Endothelial cell of umbilical vein (primary cell): Measurements from ENCODE around the gene PSAT1.

Source experiments
- EZH2 ChIP-seq: IDR thresholded peaks from 2 replicates; pipeline ENCODE4 v1.6.1; 2012; ENCODE audit warnings: borderline replicate concordance, low read depth, mild to moderate bottlenecking, moderate library complexity, low read length, inconsistent platforms; ENCODE audit not compliant: severe bottlenecking
- FOS ChIP-seq: IDR thresholded peaks from 2 replicates; pipeline ENCODE4 v1.6.1; 2011; ENCODE audit warnings: mild to moderate bottlenecking, low read length, moderate library complexity, borderline replicate concordance; ENCODE audit not compliant: insufficient read depth
- GATA2 ChIP-seq: IDR thresholded peaks from 2 replicates; pipeline ENCODE4 v1.7.0; 2011; ENCODE audit warnings: low read depth, mild to moderate bottlenecking, moderate library complexity, mixed read lengths, low read length; ENCODE audit not compliant: insufficient read length, insufficient read depth
- JUN ChIP-seq: IDR thresholded peaks from 2 replicates; pipeline ENCODE4 v1.6.1; 2011; ENCODE audit warnings: borderline replicate concordance, low read depth; ENCODE audit not compliant: insufficient read length, insufficient read depth
- MYC ChIP-seq: IDR thresholded peaks from one replicate; pipeline ENCODE4 v1.6.1; 2011; ENCODE audit warnings: mild to moderate bottlenecking, low read depth, low read length
- POLR2A ChIP-seq: IDR thresholded peaks from 2 replicates; pipeline ENCODE4 v1.6.1; 2012; ENCODE audit warnings: low read depth, mild to moderate bottlenecking, control low read depth, low read length
- POLR2AphosphoS5 ChIP-seq: IDR thresholded peaks from 2 replicates; pipeline ENCODE4 v1.6.1; 2012; ENCODE audit warnings: low read depth, mild to moderate bottlenecking, control low read depth, low read length, moderate library complexity; ENCODE audit not compliant: insufficient read depth
- TF ChIP-seq, protein P1 (sequence below), 2 donors: IDR thresholded peaks; 1 replicate in 1 of 2; 2 replicates in 1 of 2; pipeline ENCODE4 v1.5.1; 2011; ENCODE audit warnings: low read length in 2 of 2, mild to moderate bottlenecking in 2 of 2, moderate library complexity in 2 of 2, control low read depth in 1 of 2, inconsistent platforms in 1 of 2, low read depth in 1 of 2; ENCODE audit not compliant: insufficient read depth in 1 of 2; ENCODE audit errors: extremely low read depth in 1 of 2
- TF ChIP-seq, protein P2 (sequence below): IDR thresholded peaks from 2 replicates; pipeline ENCODE4 v1.6.1; 2011; ENCODE audit not compliant: insufficient read depth, insufficient read length

DNA sequence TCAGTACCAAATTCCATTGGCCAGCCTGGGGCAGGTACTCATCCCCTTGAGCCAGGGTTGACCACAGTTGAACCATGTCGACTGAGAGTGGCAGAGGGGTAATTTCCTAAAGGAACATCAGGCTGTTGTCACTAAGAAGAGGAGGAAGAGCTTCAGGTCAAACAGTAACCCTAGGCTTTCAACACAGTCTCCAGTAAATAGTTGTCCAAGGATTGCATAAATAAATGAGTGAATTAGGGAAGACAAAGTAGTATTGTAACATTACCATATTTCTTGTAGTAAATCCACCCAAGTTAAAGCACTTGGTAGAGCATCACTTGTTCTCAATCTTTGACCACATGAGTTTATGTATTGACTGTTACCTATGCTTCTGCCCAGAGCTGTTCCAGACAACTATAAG, 7.4 kb downstream of the PSAT1 start:
- TF ChIP-seq, protein P1, sequence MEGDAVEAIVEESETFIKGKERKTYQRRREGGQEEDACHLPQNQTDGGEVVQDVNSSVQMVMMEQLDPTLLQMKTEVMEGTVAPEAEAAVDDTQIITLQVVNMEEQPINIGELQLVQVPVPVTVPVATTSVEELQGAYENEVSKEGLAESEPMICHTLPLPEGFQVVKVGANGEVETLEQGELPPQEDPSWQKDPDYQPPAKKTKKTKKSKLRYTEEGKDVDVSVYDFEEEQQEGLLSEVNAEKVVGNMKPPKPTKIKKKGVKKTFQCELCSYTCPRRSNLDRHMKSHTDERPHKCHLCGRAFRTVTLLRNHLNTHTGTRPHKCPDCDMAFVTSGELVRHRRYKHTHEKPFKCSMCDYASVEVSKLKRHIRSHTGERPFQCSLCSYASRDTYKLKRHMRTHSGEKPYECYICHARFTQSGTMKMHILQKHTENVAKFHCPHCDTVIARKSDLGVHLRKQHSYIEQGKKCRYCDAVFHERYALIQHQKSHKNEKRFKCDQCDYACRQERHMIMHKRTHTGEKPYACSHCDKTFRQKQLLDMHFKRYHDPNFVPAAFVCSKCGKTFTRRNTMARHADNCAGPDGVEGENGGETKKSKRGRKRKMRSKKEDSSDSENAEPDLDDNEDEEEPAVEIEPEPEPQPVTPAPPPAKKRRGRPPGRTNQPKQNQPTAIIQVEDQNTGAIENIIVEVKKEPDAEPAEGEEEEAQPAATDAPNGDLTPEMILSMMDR (IDR thresholded peaks at IDR 0.05; ENCODE audit: extremely low read depth in 1 of 2, insufficient read depth in 1 of 2, low read depth in 1 of 2, low read length in 2 of 2) = no peak
- TF ChIP-seq POLR2AphosphoS5 (no peak), GATA2 (no peak), EZH2 (no peak), POLR2A (no peak), MYC (no peak), FOS (no peak), JUN (no peak)
- TF ChIP-seq, protein P2, sequence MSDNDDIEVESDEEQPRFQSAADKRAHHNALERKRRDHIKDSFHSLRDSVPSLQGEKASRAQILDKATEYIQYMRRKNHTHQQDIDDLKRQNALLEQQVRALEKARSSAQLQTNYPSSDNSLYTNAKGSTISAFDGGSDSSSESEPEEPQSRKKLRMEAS = no peak
